ENCODE data around the gene EGFL8.

The EGFL8 gene

GRCh38 chr6:32188381-32189068 lies 24.1 kb downstream of the EGFL8 start:
- H3K4me3 ChIP-seq (ENCODE audit: control insufficient read depth, low read depth, low read length) = peak overlapping the region; percentile 70
- DNase-seq (ENCODE audit: low read depth) = no peak
- TF ChIP-seq CTCF (conservative IDR thresholded peaks at IDR 0.05; ENCODE audit: control insufficient read depth, insufficient read depth, low read depth, low read length) = no peak

GRCh38 chr6:32189069-32189741 lies 24.8 kb downstream of the EGFL8 start:
- no peak for DNase-seq (ENCODE audit: low read depth)
- peak overlapping the region; percentile 70 for H3K4me3 ChIP-seq (ENCODE audit: control insufficient read depth, low read depth, low read length)
- TF ChIP-seq CTCF (conservative IDR thresholded peaks at IDR 0.05; ENCODE audit: control insufficient read depth, insufficient read depth, low read depth, low read length) = no peak

DNA sequence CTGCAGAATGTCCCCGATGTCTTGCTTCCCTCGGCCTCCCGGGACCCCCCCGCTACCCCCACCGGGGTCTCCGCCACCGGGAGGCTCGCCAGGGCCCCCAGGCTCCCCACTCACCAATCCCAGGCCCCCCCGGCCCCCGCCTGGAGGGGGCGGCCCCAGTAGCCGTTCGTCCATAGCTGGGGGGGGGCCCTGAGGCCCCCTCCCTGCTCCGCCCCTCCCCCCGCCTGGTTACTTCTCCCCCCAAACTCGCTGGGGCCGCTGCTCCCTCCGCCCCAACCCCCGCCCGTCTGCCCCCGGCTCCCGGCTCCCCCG lies 25.3 kb downstream of the EGFL8 start:
- DNase-seq (ENCODE audit: low read depth) = no peak
- no peak for TF ChIP-seq CTCF (conservative IDR thresholded peaks at IDR 0.05; ENCODE audit: control insufficient read depth, insufficient read depth, low read depth, low read length)
- H3K4me3 ChIP-seq (ENCODE audit: control insufficient read depth, low read depth, low read length) = peak overlapping the region; percentile 70

DNA sequence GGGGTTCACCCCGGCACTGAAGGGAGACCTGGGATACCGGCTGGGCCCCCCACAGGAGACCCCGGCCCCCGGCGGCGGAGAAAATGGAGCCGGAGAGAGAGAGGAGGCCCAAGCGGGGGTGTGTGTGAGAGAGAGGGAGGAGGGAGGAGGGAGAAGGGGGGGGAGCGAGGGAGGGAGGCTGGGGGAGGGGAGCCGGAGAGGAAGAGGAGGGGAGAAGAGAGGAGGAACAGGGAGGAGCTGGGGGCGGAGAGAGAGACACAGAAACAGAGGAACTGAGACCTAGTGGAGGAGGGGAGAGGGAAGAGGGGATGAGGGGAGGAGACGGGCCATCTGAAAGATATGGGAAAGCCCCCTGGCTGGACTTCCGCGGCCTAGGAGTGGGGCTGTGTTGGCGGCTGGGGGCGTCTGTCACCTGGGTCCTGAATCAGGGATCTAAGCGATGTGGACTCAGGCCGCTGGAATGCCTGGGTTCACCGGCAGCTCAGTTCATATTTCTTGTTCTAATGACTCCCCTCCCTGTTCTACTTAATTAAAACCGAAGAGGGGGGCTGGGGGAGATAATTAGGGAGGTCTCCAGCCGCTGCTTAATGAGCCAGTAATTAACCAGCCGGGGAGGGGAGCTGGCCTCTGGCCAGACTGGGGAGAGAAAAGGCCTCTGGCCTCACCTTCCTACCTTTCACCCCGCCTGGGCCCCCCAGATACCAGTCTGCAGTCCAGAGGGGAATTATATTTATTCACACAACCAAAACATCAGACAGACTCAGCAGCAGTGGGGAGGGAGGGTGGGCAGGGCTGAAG lies 25.9 kb downstream of the EGFL8 start, which contains the start of gene PBX2:
Gene PBX2 (minus strand): TSS at position 149 of the 798 bp plus-strand sequence. CDS start 287 bp downstream, outside the sequence.
- peak within 1 kb of the TSS; percentile 70 for H3K4me3 ChIP-seq (ENCODE audit: control insufficient read depth, low read depth, low read length)
- DNase-seq (ENCODE audit: low read depth) = peak; percentile 85
- TF ChIP-seq CTCF (conservative IDR thresholded peaks at IDR 0.05; ENCODE audit: control insufficient read depth, insufficient read depth, low read depth, low read length) = no peak

GRCh38 chr6:32190911-32191677 lies 26.7 kb downstream of the EGFL8 start:
- TF ChIP-seq CTCF (conservative IDR thresholded peaks at IDR 0.05; ENCODE audit: control insufficient read depth, insufficient read depth, low read depth, low read length) = no peak
- H3K4me3 ChIP-seq (ENCODE audit: control insufficient read depth, low read depth, low read length) = no peak overlapping the region
- no peak for DNase-seq (ENCODE audit: low read depth)

Data from fibroblast of mammary gland (primary cell).